GM19455 (cell line): Measurements from ENCODE around the gene NFKB1.
"Not testable (repeated sequence)": the region's sequence is repeated elsewhere in the genome, so short reads cannot be mapped to it uniquely, and the experiment has no call there.

Experiments used
- ATAC-seq: cut with Tn5 transposase; IDR thresholded peaks from one replicate; pipeline ENCODE4 v1.9.1; 2021; ENCODE audit not compliant: unreplicated experiment

The NFKB1 gene

DNA sequence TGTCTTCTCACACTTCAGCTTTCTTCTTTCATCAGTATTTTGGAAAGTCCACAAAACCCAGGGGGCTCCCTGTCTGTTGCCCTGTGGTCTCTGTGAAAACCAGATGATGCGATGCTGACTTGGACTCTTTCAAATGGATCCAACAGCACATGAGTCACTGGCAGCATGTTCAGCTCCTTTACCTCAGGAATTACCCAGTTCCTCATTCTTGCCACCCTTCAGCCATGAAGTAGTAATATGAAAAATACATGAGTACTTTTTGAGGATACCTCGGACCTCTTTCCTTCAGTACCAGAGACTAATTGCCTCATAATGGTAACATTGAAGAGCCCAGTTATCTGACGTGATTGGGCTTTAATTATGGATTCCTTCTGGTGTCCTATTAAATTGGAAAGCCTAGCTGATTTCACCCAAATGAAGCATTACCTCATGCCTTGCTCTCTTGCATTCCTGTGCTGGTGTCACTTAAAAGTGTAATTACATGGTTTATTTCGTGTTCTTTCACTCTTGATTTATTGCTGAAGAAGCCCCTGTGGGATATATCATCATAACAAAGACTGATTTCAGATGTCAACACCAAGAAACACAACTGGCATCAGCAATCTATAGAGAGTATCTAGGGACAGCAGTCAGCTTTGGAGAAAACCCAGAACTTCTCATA, 63.4 kb downstream of the NFKB1 start:
- ATAC-seq = peak; percentile 72

- no peak for ATAC-seq
These were observed 64.5 kb downstream of the NFKB1 start for GRCh38 chr4:102565696-102566095.

GRCh38 chr4:102566426-102566825, 65.3 kb downstream of the NFKB1 start:
- ATAC-seq = no peak

DNA sequence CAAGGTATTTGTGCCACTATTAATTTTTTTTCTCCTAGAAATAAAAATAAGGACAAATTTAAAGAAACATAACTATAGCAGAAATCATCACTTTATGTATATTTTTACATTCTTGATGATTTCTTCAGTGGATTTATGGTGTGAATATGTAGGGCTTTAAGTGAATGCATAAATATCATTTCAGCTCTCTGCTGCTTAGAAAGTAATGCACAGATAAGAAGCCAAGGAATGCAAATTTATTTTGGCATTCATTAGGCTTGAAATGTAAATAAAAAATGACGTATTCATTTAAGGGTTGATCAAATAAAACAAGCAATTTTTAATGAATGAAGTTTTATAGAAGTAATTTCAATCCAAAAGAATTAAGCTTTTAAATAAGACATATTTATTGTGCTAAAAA, 66.3 kb downstream of the NFKB1 start:
- no peak for ATAC-seq

- no peak for ATAC-seq
These were observed 68.0 kb downstream of the NFKB1 start for GRCh38 chr4:102569200-102569599.

DNA sequence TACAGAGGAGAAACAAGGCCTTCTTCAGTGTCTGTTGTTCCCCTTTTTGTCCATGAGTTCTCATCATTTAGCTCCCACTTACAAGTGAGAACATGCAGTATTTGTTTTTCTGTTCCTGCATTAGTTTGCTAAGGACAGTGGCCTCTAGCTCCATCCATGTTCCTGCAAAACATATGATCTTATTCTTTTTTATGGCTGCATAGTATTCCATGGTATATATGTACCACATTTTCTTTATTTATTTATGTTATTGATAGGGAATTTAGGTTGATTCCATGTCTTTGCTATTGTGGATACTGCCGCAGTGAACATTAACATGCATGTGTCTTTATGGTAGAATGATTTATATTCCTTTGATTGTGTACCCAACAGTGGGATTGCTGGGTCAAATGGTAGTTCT, 69.1 kb downstream of the NFKB1 start:
- ATAC-seq = not testable (repeated sequence)

DNA sequence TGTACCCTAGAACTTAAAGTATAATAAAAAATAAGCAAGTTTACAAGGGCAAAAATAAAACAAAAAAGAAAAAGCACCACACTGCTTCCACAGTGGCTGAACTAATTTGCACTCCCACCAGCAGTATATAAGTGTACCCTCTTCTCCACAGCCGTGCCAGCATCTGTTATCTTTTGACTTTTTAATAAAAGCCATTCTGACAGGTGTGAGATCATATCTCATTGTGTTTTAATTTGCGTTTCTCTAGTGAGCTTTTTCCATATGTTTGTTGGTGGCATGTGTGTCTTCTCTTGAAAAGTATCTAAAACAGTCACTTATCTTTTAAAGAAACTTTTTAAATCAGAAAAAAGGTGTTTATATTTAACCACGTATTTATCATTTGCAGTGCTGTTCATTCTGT, 71.3 kb downstream of the NFKB1 start:
- no peak for ATAC-seq

DNA sequence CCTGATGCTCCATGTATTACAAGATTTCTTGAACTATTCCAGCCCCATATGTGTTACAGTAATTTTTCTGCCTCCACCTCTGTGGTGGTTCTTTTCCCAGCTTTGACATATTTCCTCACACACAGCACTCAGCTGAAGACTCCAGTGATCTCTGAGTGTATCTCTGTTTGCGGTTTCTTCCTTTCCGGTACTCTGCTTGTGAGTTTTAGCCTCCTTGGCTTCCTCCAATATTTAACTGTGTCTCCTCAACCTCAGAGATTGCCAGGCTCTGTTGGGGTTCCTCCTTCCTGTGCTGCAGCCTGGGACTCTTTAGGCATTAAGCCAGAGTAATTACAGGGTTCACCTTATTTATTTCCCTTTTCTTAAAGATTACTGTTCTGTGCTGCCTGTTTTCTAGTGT, 73.2 kb downstream of the NFKB1 start:
- ATAC-seq = no peak

GRCh38 chr4:102575369-102576129, 74.4 kb downstream of the NFKB1 start:
- no peak for ATAC-seq

DNA sequence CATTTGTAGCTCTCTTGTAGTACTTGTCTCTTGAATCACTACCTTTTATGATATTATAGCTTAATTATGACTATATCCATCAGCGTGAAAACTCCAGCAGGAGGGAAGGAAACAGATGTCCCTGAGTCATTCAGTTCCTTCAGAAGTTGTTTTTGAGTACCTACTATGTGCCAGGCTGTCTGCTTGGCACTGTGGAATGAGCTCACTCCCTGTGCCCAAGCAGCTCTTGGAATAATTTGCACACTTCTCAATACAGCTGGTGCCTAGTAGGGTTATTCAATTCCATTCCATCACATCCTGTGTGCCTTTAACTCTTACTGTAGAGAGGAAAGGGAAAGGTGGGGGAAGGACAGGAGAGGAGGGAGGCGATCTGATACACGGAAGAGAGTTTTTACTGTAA, 77.1 kb downstream of the NFKB1 start:
- no peak for ATAC-seq

- ATAC-seq = no peak
These were observed 77.7 kb downstream of the NFKB1 start for GRCh38 chr4:102578819-102579218.

- no peak for ATAC-seq
These were observed 78.8 kb downstream of the NFKB1 start for GRCh38 chr4:102579794-102580462.

GRCh38 chr4:102580463-102580842, 79.3 kb downstream of the NFKB1 start:
- ATAC-seq = no peak

DNA sequence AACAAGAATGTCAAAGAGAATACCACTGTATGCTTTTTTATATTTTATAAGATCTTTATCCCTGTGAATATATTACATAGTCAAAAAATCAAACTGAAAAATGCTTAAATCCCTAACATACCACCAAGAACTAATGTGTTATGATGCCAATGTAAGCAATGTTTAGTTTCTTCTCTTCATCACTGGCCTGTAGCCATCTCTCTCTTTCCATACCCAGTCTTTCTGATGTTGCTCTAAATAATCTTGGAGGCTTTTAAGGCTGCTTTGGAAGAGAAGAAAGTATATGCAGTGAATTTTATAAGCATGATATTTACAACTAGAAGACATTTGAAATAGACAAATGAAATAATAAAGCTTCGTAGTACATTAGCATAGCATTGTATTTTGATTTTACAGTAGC, 82.9 kb downstream of the NFKB1 start:
- ATAC-seq = no peak

- ATAC-seq = peak; percentile 58
These were observed 84.2 kb downstream of the NFKB1 start for GRCh38 chr4:102585329-102585728.

- no peak for ATAC-seq
These were observed 85.0 kb downstream of the NFKB1 start for GRCh38 chr4:102586002-102586643.

- ATAC-seq = no peak
These were observed 85.5 kb downstream of the NFKB1 start for GRCh38 chr4:102586644-102587021.

DNA sequence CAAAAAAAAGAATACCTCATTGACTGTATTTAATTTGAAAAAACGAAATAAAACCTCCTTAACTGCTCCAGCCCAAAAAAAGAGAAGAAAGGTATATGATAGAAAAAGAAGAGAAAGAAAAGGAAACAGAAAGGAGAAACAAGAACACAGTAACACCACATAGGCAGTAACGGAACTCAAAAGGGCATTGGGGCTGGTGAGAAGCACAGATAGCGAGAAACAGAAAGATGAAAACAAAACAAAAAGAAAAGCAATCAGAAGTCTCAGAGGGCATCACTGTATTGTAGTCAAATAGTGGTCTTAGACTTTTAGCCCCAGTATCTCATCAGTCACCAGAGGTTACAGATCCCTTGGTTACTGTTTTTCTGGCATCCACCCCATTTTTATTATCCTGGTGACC, 88.6 kb downstream of the NFKB1 start:
- no peak for ATAC-seq

- no peak for ATAC-seq
These were observed 91.1 kb downstream of the NFKB1 start for GRCh38 chr4:102592256-102592655.

GRCh38 chr4:102593147-102593546, 92.0 kb downstream of the NFKB1 start:
- ATAC-seq = no peak

GRCh38 chr4:102594000-102594399, 92.8 kb downstream of the NFKB1 start:
- ATAC-seq = no peak

DNA sequence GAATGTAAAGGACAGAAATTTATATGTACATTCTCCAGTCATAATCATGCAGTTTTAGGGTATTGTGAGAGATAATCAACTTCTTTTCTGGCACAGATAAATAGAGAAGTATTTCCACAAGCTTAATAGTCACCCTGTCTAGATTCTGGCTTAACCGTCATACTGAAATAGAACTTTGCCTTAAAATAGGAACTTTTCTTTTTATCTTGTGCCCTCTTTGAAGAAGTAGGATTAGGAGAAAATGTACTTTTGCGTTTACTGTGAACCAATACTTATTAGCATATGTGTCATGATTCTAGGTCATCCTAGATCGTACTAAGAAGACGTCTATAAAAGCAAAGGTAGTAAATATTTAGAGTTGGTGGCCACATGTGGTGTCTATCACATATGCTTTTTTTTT, 95.4 kb downstream of the NFKB1 start:
- ATAC-seq = no peak
